Liver (tissue), 9 donors: ENCODE results near the gene RAB6D. TPM values are rescaled to one million over a fixed set of nuclear protein-coding genes. Genes with fewer than 3 reads are reported as not detected.
"Not testable (repeated sequence)": the region's sequence is repeated elsewhere in the genome, so short reads cannot be mapped to it uniquely, and the experiment has no call there.

Experiments used
- DNase-seq: peaks from one replicate; pipeline ENCODE4 v3.0.0-alpha.2; 2017; ENCODE audit warnings: low spot score
- H3K27ac ChIP-seq, 2 donors: one replicate each; pipeline ENCODE4 v1.7.0; 2013; ENCODE audit warnings: inconsistent platforms in 2 of 2, low read length in 2 of 2, control low read depth in 1 of 2, low read depth in 1 of 2, mild to moderate bottlenecking in 1 of 2
- H3K27me3 ChIP-seq, 4 donors: one replicate each; pipeline versions ENCODE4 v1.6.1 to v1.7.0; 2013; ENCODE audit warnings: low read length in 3 of 4, inconsistent platforms in 1 of 4, mild to moderate bottlenecking in 1 of 4, moderate library complexity in 1 of 4; ENCODE audit not compliant: control insufficient read depth in 4 of 4, insufficient read depth in 4 of 4
- H3K36me3 ChIP-seq, 4 donors: one replicate each; pipeline versions ENCODE4 v1.6.1 to v1.7.0; 2013; ENCODE audit warnings: low read length in 3 of 4, mild to moderate bottlenecking in 3 of 4, low read depth in 1 of 4, moderate library complexity in 1 of 4; ENCODE audit not compliant: control insufficient read depth in 4 of 4, insufficient read depth in 3 of 4
- H3K4me1 ChIP-seq, 4 donors: one replicate each; pipeline versions ENCODE4 v1.6.1 to v1.7.0; 2013; ENCODE audit warnings: low read length in 3 of 4, mild to moderate bottlenecking in 3 of 4, moderate library complexity in 1 of 4; ENCODE audit not compliant: control insufficient read depth in 4 of 4, insufficient read depth in 4 of 4
- H3K4me3 ChIP-seq, 3 donors: one replicate each; pipeline versions ENCODE4 v1.6.1 to v1.7.0; 2013; ENCODE audit warnings: low read length in 3 of 3, control low read depth in 1 of 3, low read depth in 1 of 3, mild to moderate bottlenecking in 1 of 3
- H3K9ac ChIP-seq, 2 donors: one replicate each; pipeline ENCODE4 v1.7.0; 2013; ENCODE audit warnings: low read length in 2 of 2, mild to moderate bottlenecking in 2 of 2, moderate library complexity in 2 of 2, control low read depth in 1 of 2, low read depth in 1 of 2
- H3K9me3 ChIP-seq, 4 donors: one replicate each; pipeline versions ENCODE4 v1.6.1 to v1.7.0; 2013; ENCODE audit warnings: low read length in 3 of 4; ENCODE audit not compliant: control insufficient read depth in 4 of 4
- ATF3 ChIP-seq: IDR thresholded peaks from 2 replicates; pipeline ENCODE4 v1.6.1; 2016; ENCODE audit warnings: antibody characterized with exemption
- CTCF ChIP-seq: fragments of 150-350 bp; IDR thresholded peaks from 2 replicates; pipeline ENCODE4 v1.5.1; 2017; ENCODE audit warnings: improper control_type of control experiment, low read depth, low read length; ENCODE audit not compliant: missing input control
- EGR1 ChIP-seq, 2 donors: IDR thresholded peaks; 2 replicates each; pipeline ENCODE4 v1.6.1; 2016 to 2018; ENCODE audit warnings: antibody characterized with exemption in 2 of 2, low read depth in 2 of 2
- FOXA1 ChIP-seq: IDR thresholded peaks from 2 replicates; pipeline ENCODE4 v1.6.1; 2016; ENCODE audit warnings: antibody characterized with exemption
- FOXA2 ChIP-seq: IDR thresholded peaks from 2 replicates; pipeline ENCODE4 v1.6.1; 2016; ENCODE audit warnings: antibody characterized with exemption
- GABPA ChIP-seq, 2 donors: IDR thresholded peaks in 1 of 2; conservative IDR thresholded peaks in 1 of 2; 2 replicates each; pipeline ENCODE4 v1.6.1; 2016; ENCODE audit warnings: antibody characterized with exemption in 2 of 2, mild to moderate bottlenecking in 1 of 2, moderate library complexity in 1 of 2
- HNF4A ChIP-seq, 2 donors: conservative IDR thresholded peaks; 2 replicates each; pipeline ENCODE4 v1.6.1; 2016; ENCODE audit warnings: antibody characterized with exemption in 2 of 2, mild to moderate bottlenecking in 2 of 2
- HNF4G ChIP-seq: IDR thresholded peaks from 2 replicates; pipeline ENCODE4 v1.6.1; 2016; ENCODE audit warnings: antibody characterized with exemption
- JUND ChIP-seq, 2 donors: IDR thresholded peaks; 2 replicates each; pipeline ENCODE4 v1.6.1; 2016; ENCODE audit warnings: antibody characterized with exemption in 2 of 2
- MAX ChIP-seq: IDR thresholded peaks from 2 replicates; pipeline ENCODE4 v1.6.1; 2016; ENCODE audit warnings: antibody characterized with exemption
- NR2F2 ChIP-seq: IDR thresholded peaks from 2 replicates; pipeline ENCODE4 v1.6.1; 2016; ENCODE audit warnings: antibody characterized with exemption
- RAD21 ChIP-seq, 2 donors: IDR thresholded peaks; 2 replicates each; pipeline ENCODE4 v1.6.1; 2016; ENCODE audit warnings: antibody characterized with exemption in 2 of 2, mild to moderate bottlenecking in 2 of 2
- REST ChIP-seq: IDR thresholded peaks from 2 replicates; pipeline ENCODE4 v1.6.1; 2016; ENCODE audit warnings: antibody characterized with exemption, mild to moderate bottlenecking
- RXRA ChIP-seq, 2 donors: IDR thresholded peaks; 2 replicates each; pipeline ENCODE4 v1.6.1; 2017 to 2018; ENCODE audit warnings: antibody characterized with exemption in 2 of 2, mild to moderate bottlenecking in 1 of 2
- SP1 ChIP-seq: IDR thresholded peaks from 2 replicates; pipeline ENCODE4 v1.6.1; 2018; ENCODE audit warnings: antibody characterized with exemption, mild to moderate bottlenecking
- TAF1 ChIP-seq: conservative IDR thresholded peaks from 2 replicates; pipeline ENCODE4 v1.6.1; 2016; ENCODE audit warnings: antibody characterized with exemption, mild to moderate bottlenecking
- YY1 ChIP-seq: IDR thresholded peaks from 2 replicates; pipeline ENCODE4 v1.6.1; 2016; ENCODE audit warnings: antibody characterized with exemption, mild to moderate bottlenecking
- ZBTB33 ChIP-seq: IDR thresholded peaks from 2 replicates; pipeline ENCODE4 v1.6.1; 2016; ENCODE audit warnings: antibody characterized with exemption
- WGBS: extraction: QIAGEN DNeasy Blood & Tissue Kit; methylation state at CpG from one replicate; pipeline ENCODE4 v1.1.7; 2013; 5-methylcytosine and 5-hydroxymethylcytosine counted together
- polyA plus RNA-seq, 2 donors: library from polyadenylated mRNA; stranded (reverse) in 1 of 2; unstranded in 1 of 2; fragments of 200-250 nt in 1 of 2; fragments of >200 nt in 1 of 2; fragmentation: Nextera tagmentation in 1 of 2; extraction: Ambion mirVana in 1 of 2; gene quantifications; one replicate each; pipeline versions ENCODE4 v1.2.1 to v1.2.3, GENCODE V29; 2013 to 2015
- total RNA-seq, 2 donors: library from RNA; depleted of rRNA; stranded (reverse); fragments of >200 nt; gene quantifications; one replicate each; pipeline ENCODE4 v1.2.3, GENCODE V29; 2014
- donor health status: healthy.
- donor health status: healthy.
- donor health status: healthy.
- donor health status: healthy.
- donor health status: healthy.

Gene RAB6D
- total and polyA plus RNA-seq, 4 donors: 0.02 to 0.08 TPM; not detected in 2

- H3K4me1 ChIP-seq, DNase-seq, H3K9ac ChIP-seq, H3K4me3 ChIP-seq, H3K36me3 ChIP-seq, H3K9me3 ChIP-seq, H3K27ac ChIP-seq, H3K27me3 ChIP-seq: not testable (repeated sequence)
- peak; percentile 19 to 42 for TF ChIP-seq RAD21 (IDR thresholded peaks at IDR 0.05)
- WGBS: 34% methylated on average over 6 of the region's 6 CpGs
Measured at GRCh38 chr2:131335319-131335718, 28.6 kb downstream of the RAB6D start.

GRCh38 chr2:131332709-131333108 is 31.3 kb downstream of the RAB6D start:
- H3K27me3 ChIP-seq, H3K9me3 ChIP-seq, DNase-seq, H3K36me3 ChIP-seq, H3K4me3 ChIP-seq, H3K9ac ChIP-seq, H3K27ac ChIP-seq, H3K4me1 ChIP-seq: not testable (repeated sequence)
- 92% methylated on average over 3 of the region's 3 CpGs for WGBS

GRCh38 chr2:131331000-131331399 is 33.0 kb downstream of the RAB6D start:
- 9% methylated on average over 39 of the region's 43 CpGs for WGBS
- H3K27ac ChIP-seq, H3K36me3 ChIP-seq, DNase-seq, H3K4me1 ChIP-seq, H3K9ac ChIP-seq, H3K4me3 ChIP-seq, H3K27me3 ChIP-seq, H3K9me3 ChIP-seq: not testable (repeated sequence)

GRCh38 chr2:131322209-131322608 is 41.8 kb downstream of the RAB6D start:
- no peak for DNase-seq
- H3K9ac ChIP-seq: no peak overlapping the region
- TF ChIP-seq YY1 (no peak), REST (no peak), RAD21 (IDR thresholded peaks at IDR 0.05) (no peak), FOXA2 (no peak), GABPA (IDR thresholded peaks at IDR 0.05 in 1 of 2, conservative IDR thresholded peaks at IDR 0.05 in 1 of 2) (no peak), ZBTB33 (no peak), EGR1 (IDR thresholded peaks at IDR 0.05; ENCODE audit: low read depth in 2 of 2) (no peak), ATF3 (no peak), JUND (IDR thresholded peaks at IDR 0.05) (no peak), CTCF (no peak), RXRA (IDR thresholded peaks at IDR 0.05) (no peak), HNF4A (conservative IDR thresholded peaks at IDR 0.05) (no peak), TAF1 (no peak), MAX (no peak), HNF4G (no peak), SP1 (no peak), NR2F2 (no peak), FOXA1 (no peak)
- H3K4me1 ChIP-seq: no peaks in the 10 kb centered on the region
- no peaks in the 10 kb centered on the region for H3K27me3 ChIP-seq
- WGBS: 74% methylated on average over 6 of the region's 6 CpGs
- no peak overlapping the region for H3K4me3 ChIP-seq
- no peaks in the 10 kb centered on the region for H3K36me3 ChIP-seq
- no peak overlapping the region for H3K27ac ChIP-seq
- peaks cover 0 to 2% (median 0%) of the 10 kb centered on the region in 4 donors for H3K9me3 ChIP-seq
